Central memory CD8-positive, alpha-beta T cell (primary cell): ENCODE measurements around the gene ZNF438.
"Not testable (repeated sequence)": the region's sequence is repeated elsewhere in the genome, so short reads cannot be mapped to it uniquely, and the experiment has no call there.

ENCODE experiments used
- ATAC-seq: fragments of 150-1000 bp; cut with Tn5 transposase; replicated peaks from 2 replicates; pipeline ENCODE4 v1.10.0; 2022; ENCODE audit warnings: mild to moderate bottlenecking, moderate FRiP score, moderate number of reproducible peaks; ENCODE audit not compliant: poor library complexity, severe bottlenecking; ENCODE audit errors: extremely low read depth
- DNase-seq, 2 donors: peaks; one replicate each; pipeline ENCODE4 v3.0.0; 2021; ENCODE audit warnings: low spot score in 2 of 2
- H3K27ac Mint-ChIP-seq: one replicate; pipeline ENCODE4 v1.8.0; 2022; ENCODE audit warnings: low read depth, mild to moderate bottlenecking, moderate library complexity, mixed read lengths
- H3K27me3 Mint-ChIP-seq: one replicate; pipeline ENCODE4 v1.8.0; 2022; ENCODE audit warnings: mixed read lengths
- H3K36me3 Mint-ChIP-seq: one replicate; pipeline ENCODE4 v1.8.0; 2022; ENCODE audit warnings: mild to moderate bottlenecking, moderate library complexity, mixed read lengths; ENCODE audit not compliant: insufficient read depth
- H3K4me1 Mint-ChIP-seq: one replicate; pipeline ENCODE4 v1.8.0; 2022; ENCODE audit warnings: mixed read lengths
- H3K4me3 Mint-ChIP-seq: one replicate; pipeline ENCODE4 v1.8.0; 2022; ENCODE audit warnings: mild to moderate bottlenecking, moderate library complexity, mixed read lengths
- H3K9me3 Mint-ChIP-seq: one replicate; pipeline ENCODE4 v1.8.0; 2022; ENCODE audit warnings: mixed read lengths

Gene ZNF438

GRCh38 chr10:30813872-30814481 lies 217.7 kb downstream of the ZNF438 start:
- no peak overlapping the region for H3K4me3 Mint-ChIP-seq
- ATAC-seq (no peak), DNase-seq (no peak)
- H3K27me3 Mint-ChIP-seq: no peaks in the 10 kb centered on the region
- H3K27ac Mint-ChIP-seq: peak overlapping the region; percentile 42
- no peaks in the 10 kb centered on the region for H3K9me3 Mint-ChIP-seq
- H3K36me3 Mint-ChIP-seq: peaks cover 2% of the 10 kb centered on the region
- H3K4me1 Mint-ChIP-seq: peaks cover 17% of the 10 kb centered on the region

DNA sequence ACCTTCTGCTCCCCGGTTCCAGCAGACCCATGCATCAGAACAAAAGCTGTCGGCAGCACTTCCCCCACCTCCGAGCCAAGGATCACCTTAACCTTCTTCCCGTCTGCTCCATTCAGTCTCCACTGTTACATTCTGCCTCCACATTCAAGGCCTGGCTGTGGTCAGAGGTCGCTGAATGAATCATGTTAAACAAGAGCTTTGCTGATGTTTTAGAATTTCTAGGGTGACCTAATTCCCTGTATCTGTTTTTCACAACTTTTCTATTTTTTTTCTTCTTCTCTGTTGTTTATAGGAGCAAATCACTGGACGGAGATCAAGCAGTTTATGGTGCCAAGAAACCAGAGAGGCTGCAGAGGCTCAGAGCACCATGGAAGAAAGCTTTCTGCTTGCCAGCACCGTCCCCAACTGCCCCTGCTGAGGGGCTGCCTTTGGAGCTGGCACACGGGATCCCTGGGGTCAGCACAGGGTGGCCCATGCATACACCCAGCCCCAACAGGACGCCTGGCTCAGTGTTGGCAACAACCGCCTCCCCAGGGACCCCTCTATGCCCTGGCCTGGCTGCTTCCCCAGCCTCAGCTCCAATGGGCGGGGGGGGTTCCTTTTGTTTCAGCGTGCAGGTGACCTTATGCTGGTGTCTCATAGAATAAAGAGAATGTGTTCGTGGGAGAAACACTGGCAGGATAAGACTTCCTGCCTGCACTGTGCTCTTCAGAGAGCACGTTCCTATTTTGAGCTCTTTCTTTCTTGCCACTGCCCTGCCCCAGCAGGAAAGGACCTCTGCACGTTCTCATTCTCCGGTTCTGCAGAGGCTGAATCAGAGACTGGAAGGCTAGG lies 219.4 kb downstream of the ZNF438 start:
- no peak overlapping the region for H3K27ac Mint-ChIP-seq
- H3K36me3 Mint-ChIP-seq: peaks cover 2% of the 10 kb centered on the region
- ATAC-seq (no peak), DNase-seq (no peak)
- H3K4me1 Mint-ChIP-seq: peaks cover 17% of the 10 kb centered on the region
- no peaks in the 10 kb centered on the region for H3K9me3 Mint-ChIP-seq
- H3K27me3 Mint-ChIP-seq: no peaks in the 10 kb centered on the region
- no peak overlapping the region for H3K4me3 Mint-ChIP-seq

GRCh38 chr10:30811276-30812017 lies 220.2 kb downstream of the ZNF438 start:
- ATAC-seq: peak; percentile 49
- Mint-ChIP-seq H3K9me3 (no peaks in the 10 kb centered on the region), H3K4me3 (no peak overlapping the region), H3K27me3 (no peaks in the 10 kb centered on the region), H3K27ac (no peak overlapping the region), H3K36me3 (peaks cover 2% of the 10 kb centered on the region), H3K4me1 (peaks cover 17% of the 10 kb centered on the region)
- no peak for DNase-seq

DNA sequence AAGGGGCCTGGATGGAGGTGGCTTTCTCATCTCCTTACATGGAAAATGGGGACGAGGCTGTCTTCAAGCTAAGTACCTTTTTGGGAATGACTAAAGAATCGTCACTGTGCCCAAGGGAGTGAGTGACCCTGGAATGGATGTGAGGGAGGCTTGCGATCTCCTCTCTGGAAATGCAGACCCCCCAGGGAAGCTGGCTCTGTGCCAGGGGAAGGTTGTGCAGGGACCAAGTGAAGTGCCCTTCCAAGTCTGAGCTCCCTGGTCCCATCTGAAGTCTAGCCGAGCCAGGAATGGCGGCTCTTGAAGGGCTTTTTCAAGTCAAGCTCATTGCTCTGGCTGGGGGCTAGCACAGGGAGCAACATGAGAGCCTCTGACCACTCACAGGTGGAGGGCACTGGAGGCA lies 221.2 kb downstream of the ZNF438 start:
- Mint-ChIP-seq H3K27me3 (no peaks in the 10 kb centered on the region), H3K4me3 (no peak overlapping the region), H3K4me1 (peaks cover 17% of the 10 kb centered on the region), H3K9me3 (no peaks in the 10 kb centered on the region), H3K27ac (no peak overlapping the region), H3K36me3 (peaks cover 4% of the 10 kb centered on the region)
- DNase-seq (no peak), ATAC-seq (no peak)

DNA sequence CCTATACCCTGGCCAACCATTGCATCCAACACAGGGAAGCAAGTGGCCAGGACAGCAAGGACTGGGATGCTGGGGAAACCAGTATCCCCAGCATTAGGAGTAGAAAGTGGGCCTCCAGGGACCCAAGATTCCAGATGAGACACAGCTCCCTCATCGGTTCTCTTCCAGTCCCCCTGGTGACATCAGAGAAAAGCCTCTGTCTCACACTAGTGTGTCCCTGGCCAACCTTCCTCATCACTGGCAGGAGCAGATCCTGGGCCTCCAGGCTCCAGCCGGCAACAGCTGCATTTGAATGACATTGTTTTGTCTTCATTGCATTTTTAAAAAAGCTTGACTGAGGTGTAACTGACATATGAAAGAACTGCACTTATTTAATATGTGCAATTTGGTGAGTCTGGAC lies 224.8 kb downstream of the ZNF438 start:
- no peaks in the 10 kb centered on the region for H3K27me3 Mint-ChIP-seq

GRCh38 chr10:30805061-30805460 lies 226.6 kb downstream of the ZNF438 start:
- DNase-seq (no peak), ATAC-seq (no peak)
- no peak overlapping the region for H3K4me3 Mint-ChIP-seq
- H3K36me3 Mint-ChIP-seq: peaks cover 2% of the 10 kb centered on the region
- no peak overlapping the region for H3K27ac Mint-ChIP-seq
- H3K9me3 Mint-ChIP-seq: no peaks in the 10 kb centered on the region
- no peaks in the 10 kb centered on the region for H3K4me1 Mint-ChIP-seq
- H3K27me3 Mint-ChIP-seq: no peaks in the 10 kb centered on the region

More for the DNA sequence above, 224.8 kb downstream of the ZNF438 start:
- H3K36me3 Mint-ChIP-seq: peaks cover 2% of the 10 kb centered on the region
- ATAC-seq (no peak), DNase-seq (no peak)
- H3K9me3 Mint-ChIP-seq: no peaks in the 10 kb centered on the region
- no peaks in the 10 kb centered on the region for H3K4me1 Mint-ChIP-seq
- H3K27ac Mint-ChIP-seq: peak overlapping the region; percentile 44
- H3K4me3 Mint-ChIP-seq: no peak overlapping the region

DNA sequence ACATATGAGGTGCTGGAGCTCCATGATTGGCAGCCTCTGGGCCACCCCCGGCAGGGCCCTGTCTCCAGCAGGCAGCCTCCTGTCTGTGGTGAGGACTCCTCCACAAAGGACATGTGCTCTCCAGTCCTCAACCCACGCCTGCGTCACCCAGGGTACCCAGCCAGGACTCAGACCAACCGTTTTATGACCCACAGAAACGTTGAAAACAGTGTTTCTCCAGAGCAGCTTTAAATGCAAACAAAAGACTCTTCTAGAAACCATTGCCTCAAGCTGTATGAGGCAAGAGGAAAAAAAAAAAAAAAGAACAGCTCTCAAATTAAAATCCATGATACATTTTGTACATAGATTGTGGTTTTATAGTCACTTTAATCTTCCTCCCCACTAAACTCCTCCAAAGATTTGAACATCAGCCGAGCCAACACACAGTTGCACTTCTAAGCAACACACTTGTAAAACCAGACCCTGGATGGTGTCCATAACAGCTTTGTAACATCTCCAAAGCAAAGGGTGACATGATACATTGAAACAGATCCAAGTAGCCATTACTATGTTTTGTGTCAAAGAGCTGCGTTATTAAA lies 227.1 kb downstream of the ZNF438 start:
- no peak overlapping the region for H3K4me3 Mint-ChIP-seq
- H3K36me3 Mint-ChIP-seq: peaks cover 2% of the 10 kb centered on the region
- DNase-seq (no peak), ATAC-seq (no peak)
- H3K4me1 Mint-ChIP-seq: no peaks in the 10 kb centered on the region
- H3K27ac Mint-ChIP-seq: no peak overlapping the region
- no peaks in the 10 kb centered on the region for H3K9me3 Mint-ChIP-seq
- no peaks in the 10 kb centered on the region for H3K27me3 Mint-ChIP-seq

DNA sequence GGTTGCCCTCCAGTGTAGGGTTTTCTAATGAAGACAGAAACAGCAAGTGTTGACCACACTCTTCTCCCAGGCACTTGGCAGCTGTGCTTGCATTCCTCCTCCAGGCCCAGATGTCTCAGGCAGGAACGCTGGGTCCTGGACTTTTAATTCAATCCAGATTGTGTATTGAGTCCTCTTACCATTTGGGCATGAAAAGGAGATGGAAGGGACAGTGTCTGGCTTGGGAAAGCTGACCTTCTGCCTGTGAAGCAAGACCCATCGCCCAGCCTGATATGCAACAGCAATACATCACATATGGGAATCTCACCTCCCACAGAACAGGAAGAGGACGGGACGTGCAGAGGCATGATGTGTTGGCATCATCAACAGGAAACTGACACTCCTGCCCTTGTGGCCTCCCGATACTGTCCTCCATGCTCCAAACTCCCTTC lies 227.8 kb downstream of the ZNF438 start:
- Mint-ChIP-seq H3K27me3 (no peaks in the 10 kb centered on the region), H3K9me3 (no peaks in the 10 kb centered on the region), H3K36me3 (peaks cover 2% of the 10 kb centered on the region), H3K4me3 (no peak overlapping the region), H3K4me1 (no peaks in the 10 kb centered on the region), H3K27ac (no peak overlapping the region)
- ATAC-seq (no peak), DNase-seq (no peak)

- H3K36me3 Mint-ChIP-seq: peaks cover 2% of the 10 kb centered on the region
- H3K27me3 Mint-ChIP-seq: no peaks in the 10 kb centered on the region
- H3K9me3 Mint-ChIP-seq: no peaks in the 10 kb centered on the region
- H3K27ac Mint-ChIP-seq: no peak overlapping the region
- no peak for DNase-seq
- H3K4me3 Mint-ChIP-seq: no peak overlapping the region
- no peak for ATAC-seq
- no peaks in the 10 kb centered on the region for H3K4me1 Mint-ChIP-seq
Measured at GRCh38 chr10:30803058-30803457, 228.6 kb downstream of the ZNF438 start.

DNA sequence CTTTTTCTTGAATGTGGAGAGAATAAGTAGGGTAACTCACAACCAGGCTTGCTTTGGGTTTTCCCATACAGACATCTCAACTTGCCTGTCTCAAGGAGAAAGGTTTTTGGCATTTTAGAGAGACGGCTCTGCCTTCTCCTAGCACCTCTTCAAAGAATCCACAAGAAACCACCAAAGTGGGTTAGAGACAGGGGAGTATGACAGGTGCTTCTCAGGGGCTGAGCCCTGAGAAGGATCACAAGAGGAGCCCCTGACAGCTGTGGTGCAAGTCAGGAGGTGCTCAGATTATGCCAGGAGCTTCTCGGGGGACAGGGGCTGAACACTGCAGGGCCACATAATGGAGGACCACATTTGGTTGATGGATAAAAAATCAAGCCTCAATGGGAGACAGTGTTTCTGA lies 231.3 kb downstream of the ZNF438 start:
- no peaks in the 10 kb centered on the region for H3K36me3 Mint-ChIP-seq
- no peak for ATAC-seq
- H3K4me3 Mint-ChIP-seq: no peak overlapping the region
- no peaks in the 10 kb centered on the region for H3K9me3 Mint-ChIP-seq
- no peaks in the 10 kb centered on the region for H3K27me3 Mint-ChIP-seq
- no peak for DNase-seq
- no peaks in the 10 kb centered on the region for H3K4me1 Mint-ChIP-seq
- no peak overlapping the region for H3K27ac Mint-ChIP-seq

DNA sequence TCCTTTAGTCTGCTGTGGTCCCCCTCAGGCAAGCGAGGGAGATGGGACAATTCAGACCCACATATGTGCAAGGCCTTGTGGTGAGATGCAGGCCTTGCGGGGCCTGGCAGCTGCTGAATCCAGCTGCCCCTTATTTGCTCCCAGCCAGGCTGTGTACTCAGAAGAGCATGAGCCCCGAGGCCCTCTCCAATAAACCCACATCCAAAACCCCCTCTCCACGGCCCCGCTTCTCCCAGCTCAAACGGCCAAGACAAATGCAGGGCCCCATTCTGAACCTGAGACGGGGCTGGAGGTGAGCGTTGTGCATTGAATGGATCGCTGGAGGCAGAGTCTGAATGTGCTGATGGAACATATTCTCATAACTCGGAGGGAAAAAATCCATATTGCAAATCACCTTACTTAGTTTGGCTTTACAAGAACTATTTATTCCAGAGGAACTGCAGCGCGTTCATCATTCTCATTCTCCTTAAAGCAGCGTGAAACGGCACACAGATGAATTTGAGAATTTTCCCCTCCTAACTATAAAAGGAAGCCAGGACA lies 232.9 kb downstream of the ZNF438 start:
- H3K27ac Mint-ChIP-seq: no peak overlapping the region
- no peaks in the 10 kb centered on the region for H3K9me3 Mint-ChIP-seq
- H3K36me3 Mint-ChIP-seq: no peaks in the 10 kb centered on the region
- no peak for ATAC-seq
- H3K4me3 Mint-ChIP-seq: no peak overlapping the region
- no peaks in the 10 kb centered on the region for H3K27me3 Mint-ChIP-seq
- no peaks in the 10 kb centered on the region for H3K4me1 Mint-ChIP-seq
- no peak for DNase-seq

GRCh38 chr10:30795024-30795423 lies 236.6 kb downstream of the ZNF438 start:
- DNase-seq, H3K27ac Mint-ChIP-seq, H3K4me3 Mint-ChIP-seq, H3K27me3 Mint-ChIP-seq, H3K36me3 Mint-ChIP-seq, H3K9me3 Mint-ChIP-seq, ATAC-seq: not testable (repeated sequence)
- peaks cover 22% of the 10 kb centered on the region for H3K4me1 Mint-ChIP-seq
